CD14-positive monocyte (primary cell): Measurements from ENCODE around the gene HOXD10. TPM values are rescaled to one million over a fixed set of nuclear protein-coding genes. Genes with fewer than 3 reads are reported as not detected.

Experiments
- DNase-seq, 3 donors: peaks; one replicate each; pipeline ENCODE4 v3.0.0-alpha.2; 2011 to 2022
- H2AFZ ChIP-seq: 2 replicates; pipeline ENCODE4 v1.6.0; 2012; ENCODE audit warnings: mild to moderate bottlenecking, low read depth, low read length, inconsistent platforms; ENCODE audit not compliant: insufficient read depth, poor library complexity, severe bottlenecking
- H3K27ac ChIP-seq, 2 donors: 1 replicate in 1 of 2; 2 replicates in 1 of 2; pipeline ENCODE4 v1.5.1; 2012 to 2013; ENCODE audit warnings: low read length in 2 of 2, control low read depth in 1 of 2, inconsistent platforms in 1 of 2, low read depth in 1 of 2, mild to moderate bottlenecking in 1 of 2
- H3K27me3 ChIP-seq, 2 donors: one replicate each; pipeline versions ENCODE4 v1.6.0 to v1.6.1; 2011 to 2013; ENCODE audit warnings: low read length in 2 of 2; ENCODE audit not compliant: control insufficient read depth in 2 of 2, insufficient read depth in 2 of 2
- H3K36me3 ChIP-seq, 2 donors: replicated peaks in 1 of 2; 1 replicate in 1 of 2; 2 replicates in 1 of 2; pipeline versions ENCODE4 v1.5.1 to v1.6.1; 2012 to 2013; ENCODE audit warnings: low read length in 2 of 2, control low read depth in 1 of 2, inconsistent platforms in 1 of 2, mild to moderate bottlenecking in 1 of 2; ENCODE audit not compliant: insufficient read depth in 2 of 2, control insufficient read depth in 1 of 2
- H3K4me1 ChIP-seq, 2 donors: 1 replicate in 1 of 2; 2 replicates in 1 of 2; pipeline versions ENCODE4 v1.5.1 to v1.6.1; 2012 to 2013; ENCODE audit warnings: low read length in 2 of 2, control low read depth in 1 of 2, inconsistent platforms in 1 of 2, mild to moderate bottlenecking in 1 of 2, moderate library complexity in 1 of 2; ENCODE audit not compliant: insufficient read depth in 2 of 2, control insufficient read depth in 1 of 2
- H3K4me2 ChIP-seq: replicated peaks from 2 replicates; pipeline ENCODE3; 2012; ENCODE audit warnings: low read length, moderate library complexity, mild to moderate bottlenecking; ENCODE audit not compliant: poor library complexity, severe bottlenecking; ENCODE audit errors: extremely low read depth
- H3K4me3 ChIP-seq, 3 experiments: fragments of 200-600 bp in 1 of 3; sonication (generic) in 1 of 3; replicated peaks in 1 of 3; 1 replicate in 2 of 3; 2 replicates in 1 of 3; pipeline ENCODE4 v1.5.1; 2011 to 2013; ENCODE audit warnings: low read length in 3 of 3, mild to moderate bottlenecking in 3 of 3, control low read depth in 2 of 3, low read depth in 2 of 3, inconsistent platforms in 1 of 3, moderate library complexity in 1 of 3
- H3K79me2 ChIP-seq: 2 replicates; pipeline ENCODE4 v1.6.0; 2012; ENCODE audit warnings: mild to moderate bottlenecking, control low read depth, inconsistent platforms, low read length, moderate library complexity; ENCODE audit not compliant: insufficient read depth
- H3K9ac ChIP-seq: 2 replicates; pipeline ENCODE4 v1.6.0; 2017; ENCODE audit warnings: low read length, mild to moderate bottlenecking; ENCODE audit not compliant: insufficient read depth, poor library complexity, severe bottlenecking
- H3K9me3 ChIP-seq, 2 donors: replicated peaks in 1 of 2; 1 replicate in 1 of 2; 2 replicates in 1 of 2; pipeline versions ENCODE4 v1.5.1 to v1.6.1; 2012 to 2013; ENCODE audit warnings: low read length in 2 of 2, control low read depth in 1 of 2; ENCODE audit not compliant: control insufficient read depth in 1 of 2, insufficient read depth in 1 of 2
- H4K20me1 ChIP-seq: 2 replicates; pipeline ENCODE4 v1.6.0; 2012; ENCODE audit warnings: mild to moderate bottlenecking, low read length, control low read depth, moderate library complexity; ENCODE audit not compliant: insufficient read depth
- H3K27ac Mint-ChIP-seq, 7 donors: one replicate each; pipeline ENCODE4 v1.8.0; 2020; ENCODE audit warnings: mild to moderate bottlenecking in 7 of 7, mixed read lengths in 7 of 7, moderate library complexity in 6 of 7, inconsistent platforms in 2 of 7
- H3K27me3 Mint-ChIP-seq, 3 donors: one replicate each; pipeline ENCODE4 v1.8.0; 2021 to 2022; ENCODE audit warnings: low read depth in 3 of 3, mild to moderate bottlenecking in 3 of 3, mixed read lengths in 3 of 3, moderate library complexity in 3 of 3, inconsistent platforms in 1 of 3
- H3K36me3 Mint-ChIP-seq, 2 donors: one replicate each; pipeline ENCODE4 v1.8.0; 2020; ENCODE audit warnings: mixed read lengths in 2 of 2, inconsistent platforms in 1 of 2, mild to moderate bottlenecking in 1 of 2
- H3K4me1 Mint-ChIP-seq: one replicate; pipeline ENCODE4 v1.8.0; 2020; ENCODE audit warnings: mild to moderate bottlenecking, mixed read lengths
- H3K4me3 Mint-ChIP-seq, 2 donors: one replicate each; pipeline ENCODE4 v1.8.0; 2020; ENCODE audit warnings: mild to moderate bottlenecking in 2 of 2, mixed read lengths in 2 of 2, moderate library complexity in 1 of 2
- H3K9me3 Mint-ChIP-seq, 7 donors: one replicate each; pipeline ENCODE4 v1.8.0; 2020 to 2022; ENCODE audit warnings: mixed read lengths in 7 of 7, mild to moderate bottlenecking in 6 of 7, moderate library complexity in 6 of 7, inconsistent platforms in 2 of 7
- CTCF ChIP-seq: fragments of 200-600 bp; IDR thresholded peaks from one replicate; pipeline ENCODE4 v1.8.0; 2022; ENCODE audit warnings: antibody characterized with exemption, mild to moderate bottlenecking
- whole genome bisulfite sequencing: methylation state at CpG from one replicate; pipeline ENCODE4 v1.1.5; 2013; ENCODE audit warnings: missing lambda C conversion rate; ENCODE audit not compliant: insufficient coverage; 5-methylcytosine and 5-hydroxymethylcytosine counted together
- intact Hi-C, 2 donors: fragments of 100-400 bp; cut with micrococcal nuclease; formaldehyde crosslinking; loops; one replicate each; pipeline versions ENCODE4 v1.15.0 to v1.15.1; 2023
- polyA plus RNA-seq, 3 donors: library from polyadenylated mRNA; depleted of rRNA in 1 of 3; unstranded in 2 of 3; stranded (reverse) in 1 of 3; fragments of 300-500 nt in 2 of 3; fragments of >200 nt in 1 of 3; fragmentation: Illumina TruSeq in 2 of 3; gene quantifications; 1 replicate in 2 of 3; 2 replicates in 1 of 3; pipeline ENCODE4 v1.2.3, GENCODE V29; 2012 to 2021

HOXD10 gene
- polyA plus RNA-seq, 3 donors, result not detected

GRCh38 chr2:176092270-176093144 is 24.1 kb upstream of the HOXD10 start, which contains the start of gene HOXD13:
HOXD13 (plus strand) TSS chr2:176092721; CDS start chr2:176092891, 170 bp downstream.
- H3K27ac Mint-ChIP-seq, result peak within 1 kb of the TSS in 2 of 7 donors; percentile 37 to 57
- Histone ChIP-seq H3K4me1 (peaks cover 26 to 33% of the 10 kb centered on the region in 2 donors), H3K27ac (no peak within 1 kb of the TSS), H3K36me3 (no peaks in the 10 kb centered on the region), H4K20me1 (no peaks in the 10 kb centered on the region), H3K4me3 (peak within 1 kb of the TSS in 1 of 3 experiments; percentile 16), H3K4me2 (peak within 1 kb of the TSS; percentile 43), H3K27me3 (peaks cover 91 to 94% of the 10 kb centered on the region in 2 donors), H2AFZ (no peak within 1 kb of the TSS), H3K9me3 (peaks cover 0 to 82% of the 10 kb centered on the region in 2 donors), H3K9ac (no peak within 1 kb of the TSS), H3K79me2 (no peaks in the 10 kb centered on the region)
- no peak for TF ChIP-seq CTCF
- H3K4me1 Mint-ChIP-seq, result peaks cover 36% of the 10 kb centered on the region
- DNase-seq, result no peak
- H3K27me3 Mint-ChIP-seq, result peaks cover 92 to 97% (median 95%) of the 10 kb centered on the region in 3 donors
- WGBS, result 3% methylated on average over 81 of the region's 95 CpGs
- H3K9me3 Mint-ChIP-seq, result peaks cover 0 to 40% (median 24%) of the 10 kb centered on the region in 7 donors
- H3K4me3 Mint-ChIP-seq, result peak within 1 kb of the TSS in 1 of 2 donors; percentile 98
- intact Hi-C loops, result loop anchor here (10.0 kb wide), 2 partner anchors 408 to 1758 kb away; partner anchors contain the start of gene SP9 (in 1 of the 2)
- H3K36me3 Mint-ChIP-seq, result peaks cover 0 to 13% of the 10 kb centered on the region in 2 donors

DNA sequence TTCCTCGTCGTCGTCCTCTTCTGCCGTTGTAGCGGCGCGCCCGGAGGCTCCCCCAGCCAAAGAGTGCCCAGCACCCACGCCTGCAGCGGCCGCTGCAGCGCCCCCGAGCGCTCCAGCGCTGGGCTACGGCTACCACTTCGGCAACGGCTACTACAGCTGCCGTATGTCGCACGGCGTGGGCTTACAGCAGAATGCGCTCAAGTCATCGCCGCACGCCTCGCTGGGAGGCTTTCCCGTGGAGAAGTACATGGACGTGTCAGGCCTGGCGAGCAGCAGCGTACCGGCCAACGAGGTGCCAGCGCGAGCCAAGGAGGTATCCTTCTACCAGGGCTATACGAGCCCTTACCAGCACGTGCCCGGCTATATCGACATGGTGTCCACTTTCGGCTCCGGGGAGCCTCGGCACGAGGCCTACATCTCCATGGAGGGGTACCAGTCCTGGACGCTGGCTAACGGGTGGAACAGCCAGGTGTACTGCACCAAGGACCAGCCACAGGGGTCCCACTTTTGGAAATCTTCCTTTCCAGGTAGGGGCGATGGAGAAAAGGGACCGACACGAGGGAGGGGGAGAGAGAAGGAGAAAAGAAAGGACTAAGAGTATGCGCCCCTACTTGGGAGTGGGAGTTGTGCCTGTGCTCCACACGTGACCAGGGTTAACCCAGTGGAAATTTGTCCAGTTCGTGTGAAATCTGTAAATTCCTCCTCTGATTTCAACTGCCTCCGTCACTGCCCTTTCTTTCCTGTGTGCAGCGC is 23.3 kb upstream of the HOXD10 start:
- peak overlapping the region in 1 of 7 donors; percentile 37 for H3K27ac Mint-ChIP-seq
- DNase-seq, result no peak
- peaks cover 93 to 94% of the 10 kb centered on the region in 2 donors for H3K27me3 ChIP-seq
- H4K20me1 ChIP-seq, result no peaks in the 10 kb centered on the region
- peaks cover 36% of the 10 kb centered on the region for H3K4me1 Mint-ChIP-seq
- WGBS, result 5% methylated on average over 50 of the region's 53 CpGs
- peak overlapping the region in 1 of 2 donors; percentile 67 for H3K4me3 Mint-ChIP-seq
- H3K4me2 ChIP-seq, result peak overlapping the region; percentile 43
- H3K4me3 ChIP-seq, result peak overlapping the region in 1 of 3 experiments; percentile 16
- H3K9me3 Mint-ChIP-seq, result peaks cover 0 to 36% (median 25%) of the 10 kb centered on the region in 7 donors
- no peak overlapping the region for H2AFZ ChIP-seq
- no peaks in the 10 kb centered on the region for H3K79me2 ChIP-seq
- H3K36me3 Mint-ChIP-seq, result peaks cover 0 to 11% of the 10 kb centered on the region in 2 donors
- H3K27me3 Mint-ChIP-seq, result peaks cover 92 to 97% (median 95%) of the 10 kb centered on the region in 3 donors
- intact Hi-C loops, result loop anchor here (10.0 kb wide), 2 partner anchors 409 to 1759 kb away; partner anchors contain the start of gene SP9 (in 1 of the 2)
- peaks cover 0 to 75% of the 10 kb centered on the region in 2 donors for H3K9me3 ChIP-seq
- H3K9ac ChIP-seq, result no peak overlapping the region
- H3K4me1 ChIP-seq, result peaks cover 20 to 30% of the 10 kb centered on the region in 2 donors
- TF ChIP-seq CTCF, result no peak
- H3K36me3 ChIP-seq, result no peaks in the 10 kb centered on the region
- H3K27ac ChIP-seq, result no peak overlapping the region
